ENCODE results near the gene PDE6B.
"Not testable (repeated sequence)": the region's sequence is repeated elsewhere in the genome, so short reads cannot be mapped to it uniquely, and the experiment has no call there.

Gene PDE6B

GRCh38 chr4:685679-686412, 60.5 kb downstream of the PDE6B start:
- Histone ChIP-seq H3K9ac (ENCODE audit: low read length) (no peak overlapping the region), H3K4me1 (ENCODE audit: control insufficient read depth, insufficient read depth, low read length) (peaks cover 68% of the 10 kb centered on the region), H3K4me3 (ENCODE audit: low read length) (no peak overlapping the region), H3K27me3 (ENCODE audit: control insufficient read depth, insufficient read depth, low read length) (no peaks in the 10 kb centered on the region), H3K36me3 (ENCODE audit: control insufficient read depth, insufficient read depth, low read length) (no peaks in the 10 kb centered on the region), H3K9me3 (ENCODE audit: control insufficient read depth, low read length) (no peaks in the 10 kb centered on the region)

DNA sequence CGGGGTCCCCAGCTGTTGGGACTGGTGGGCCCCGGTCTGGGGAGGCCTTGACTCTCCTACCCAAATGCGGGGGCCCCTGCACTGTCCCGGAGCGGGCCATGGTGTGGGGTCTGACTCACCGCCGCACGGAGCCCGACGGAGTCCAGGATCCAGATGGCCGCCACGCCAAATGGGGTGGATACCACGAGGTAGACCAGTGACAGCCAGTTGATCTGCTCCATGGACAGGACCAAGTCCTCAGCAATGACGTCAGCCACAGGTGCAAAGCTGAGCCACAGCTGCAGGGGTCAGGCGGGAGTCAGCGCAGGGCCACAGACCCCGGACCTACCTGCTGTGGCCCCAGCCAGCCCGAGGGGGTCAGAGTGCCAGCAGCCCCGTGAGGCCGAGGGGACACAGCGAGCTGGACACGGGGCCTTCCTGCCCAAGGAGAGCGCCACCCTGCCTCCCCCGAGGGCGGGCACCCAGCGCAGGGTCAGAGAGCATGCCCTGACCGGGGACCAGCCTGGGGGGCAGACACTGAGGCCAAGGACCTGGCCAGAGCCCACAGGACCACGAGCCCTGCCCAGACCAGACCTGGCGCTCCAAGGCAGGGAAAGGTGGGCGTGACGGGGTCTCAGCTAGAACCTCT, 61.2 kb downstream of the PDE6B start:
- Histone ChIP-seq H3K36me3 (ENCODE audit: control insufficient read depth, insufficient read depth, low read length) (no peaks in the 10 kb centered on the region), H3K4me1 (ENCODE audit: control insufficient read depth, insufficient read depth, low read length) (peaks cover 63% of the 10 kb centered on the region), H3K27me3 (ENCODE audit: control insufficient read depth, insufficient read depth, low read length) (no peaks in the 10 kb centered on the region), H3K9me3 (ENCODE audit: control insufficient read depth, low read length) (no peaks in the 10 kb centered on the region), H3K4me3 (ENCODE audit: low read length) (no peak overlapping the region), H3K9ac (ENCODE audit: low read length) (peak overlapping the region; percentile 17)

DNA sequence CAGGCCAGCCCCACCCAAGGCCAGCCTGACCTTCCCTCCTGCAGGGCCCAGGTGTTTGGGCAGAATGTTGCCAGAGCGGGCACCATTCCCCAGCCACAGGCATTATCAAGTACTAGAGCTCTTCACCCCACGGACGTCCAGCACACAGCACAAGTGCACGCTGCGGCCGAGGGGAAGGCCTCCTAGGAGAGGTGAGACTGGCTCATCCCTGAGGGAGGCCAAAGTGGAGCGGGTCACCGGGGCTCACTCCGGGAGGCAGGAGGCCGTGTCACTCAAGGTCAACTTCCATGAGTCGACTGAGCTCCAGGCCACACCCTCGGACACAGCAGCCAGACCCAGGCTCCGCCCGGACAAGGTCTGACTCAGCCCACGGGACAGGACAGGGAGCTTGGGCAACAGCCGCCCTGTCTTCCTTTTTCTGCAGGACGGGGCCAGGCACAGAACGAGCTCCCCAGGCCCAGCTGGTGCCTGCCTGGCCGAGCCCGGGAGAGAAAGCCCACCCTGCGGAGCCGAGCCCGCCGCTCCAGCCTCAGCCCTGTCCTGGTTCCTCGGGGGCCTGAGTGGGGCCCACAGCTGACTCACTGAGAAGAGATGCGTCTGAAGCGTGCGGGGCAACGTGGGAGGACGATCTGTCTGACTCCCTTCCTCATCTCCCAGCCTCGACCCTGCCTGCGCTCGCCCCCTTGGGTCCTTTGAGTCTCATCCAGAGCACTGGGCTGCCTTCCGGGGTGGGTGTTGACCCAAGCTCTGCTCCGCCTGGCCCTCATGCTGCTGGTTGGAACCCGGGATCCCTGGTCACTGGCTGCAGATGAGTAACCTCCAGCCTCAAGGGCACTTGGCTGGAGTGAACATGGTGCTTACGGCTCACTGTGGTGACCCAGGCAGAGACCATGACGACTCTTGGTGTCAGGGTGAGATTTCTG, 61.9 kb downstream of the PDE6B start:
- H3K27me3 ChIP-seq (ENCODE audit: control insufficient read depth, insufficient read depth, low read length), result no peaks in the 10 kb centered on the region
- no peaks in the 10 kb centered on the region for H3K36me3 ChIP-seq (ENCODE audit: control insufficient read depth, insufficient read depth, low read length)
- no peak overlapping the region for H3K4me3 ChIP-seq (ENCODE audit: low read length)
- H3K4me1 ChIP-seq (ENCODE audit: control insufficient read depth, insufficient read depth, low read length), result peaks cover 58% of the 10 kb centered on the region
- peak overlapping the region; percentile 17 for H3K9ac ChIP-seq (ENCODE audit: low read length)
- H3K9me3 ChIP-seq (ENCODE audit: control insufficient read depth, low read length), result no peaks in the 10 kb centered on the region

DNA sequence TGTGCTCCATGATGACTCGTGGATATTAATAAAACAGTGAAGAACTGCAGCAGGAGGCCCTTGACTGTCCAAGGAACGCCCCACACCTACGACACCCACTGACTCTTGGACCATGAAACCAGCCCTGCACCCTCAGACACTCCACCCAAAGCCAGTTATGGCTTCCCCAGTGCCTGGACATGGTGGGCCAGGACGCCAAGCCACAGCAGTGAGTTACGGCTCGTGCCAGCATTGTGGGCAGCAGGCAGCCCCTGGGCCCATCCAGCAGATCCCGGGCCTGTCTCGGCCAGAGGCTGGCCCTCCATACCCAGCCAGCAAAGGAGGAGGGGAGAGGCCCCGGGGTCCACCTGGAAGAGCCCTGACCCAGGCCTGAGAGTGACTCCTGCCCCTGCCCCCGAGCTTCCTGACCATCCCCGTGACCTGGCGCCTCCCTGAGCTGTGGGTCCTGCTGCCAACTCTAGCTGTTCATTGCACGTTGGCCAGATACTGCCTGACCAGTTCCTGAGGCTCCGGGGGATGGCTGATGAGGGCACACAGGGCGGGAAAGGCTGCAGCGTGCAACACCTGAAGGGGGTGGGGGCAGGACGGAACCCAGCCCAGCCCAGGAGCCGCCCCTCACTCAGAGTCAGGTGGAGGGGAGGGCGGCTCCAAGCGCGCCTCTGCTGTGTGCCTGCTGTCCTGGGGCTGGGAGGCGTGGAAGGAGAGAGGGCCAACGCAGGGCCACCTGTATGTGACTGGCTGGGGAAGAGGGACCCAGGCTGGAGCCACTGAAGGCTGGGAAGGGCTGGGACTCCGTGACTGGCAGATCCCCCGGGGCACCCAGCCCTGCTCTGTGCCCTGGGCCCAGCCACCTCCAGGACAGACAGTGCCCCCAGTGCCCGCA, 62.8 kb downstream of the PDE6B start:
- Histone ChIP-seq H3K9ac (ENCODE audit: low read length) (peak overlapping the region; percentile 70), H3K4me1 (ENCODE audit: control insufficient read depth, insufficient read depth, low read length) (peaks cover 54% of the 10 kb centered on the region)

DNA sequence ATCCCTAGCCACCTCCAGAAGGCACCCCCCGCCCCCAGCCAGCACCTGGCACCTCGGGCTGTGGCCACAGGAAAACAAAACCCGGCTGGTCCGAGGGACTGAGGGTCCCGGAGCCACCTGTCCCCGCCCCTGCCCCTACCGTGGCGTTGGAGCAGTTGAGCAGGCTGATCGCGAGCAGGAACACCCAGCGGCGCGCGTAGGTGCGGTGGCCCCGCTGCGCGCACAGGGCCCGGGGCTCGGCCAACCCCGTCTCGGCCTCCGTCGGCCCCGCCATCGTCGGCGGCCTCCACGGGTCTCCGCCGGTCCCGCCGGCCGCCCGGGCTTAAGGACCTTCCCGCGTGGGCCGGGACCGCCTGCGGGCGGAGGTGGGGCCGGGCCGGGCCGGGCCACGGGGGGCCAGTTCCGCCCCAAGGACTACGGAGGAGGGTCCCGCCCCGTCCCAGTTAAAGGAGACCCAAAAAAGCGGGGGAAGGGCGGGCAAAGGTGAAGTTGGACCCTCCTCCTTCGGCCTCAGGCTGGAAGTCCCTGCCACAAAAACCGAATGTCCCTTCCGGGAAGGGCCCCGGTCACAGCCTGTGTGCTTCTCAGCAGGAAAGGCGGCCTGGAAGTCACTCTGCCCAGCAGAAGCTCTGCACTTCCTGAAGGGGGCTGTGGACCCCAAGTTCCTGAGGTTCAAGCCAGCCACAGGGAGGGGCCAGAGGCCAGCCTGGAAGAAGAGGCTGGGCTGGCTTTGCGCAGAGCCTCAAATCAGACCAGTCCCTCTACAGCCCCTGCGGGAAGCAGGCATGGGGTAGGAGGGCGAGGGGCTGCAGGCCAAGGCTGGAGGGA, 63.7 kb downstream of the PDE6B start, which contains the start of gene SLC49A3:
Gene SLC49A3, minus strand, starts transcription at position 298 of the 828 bp plus-strand sequence. Its CDS starts 24 bp downstream, at position 274.
- H3K4me3 ChIP-seq (ENCODE audit: low read length), result peak within 1 kb of the TSS; percentile 64
- peaks cover 3% of the 10 kb centered on the region for H3K27me3 ChIP-seq (ENCODE audit: control insufficient read depth, insufficient read depth, low read length)
- H3K9me3 ChIP-seq (ENCODE audit: control insufficient read depth, low read length), result no peaks in the 10 kb centered on the region
- peak within 1 kb of the TSS; percentile 70 for H3K9ac ChIP-seq (ENCODE audit: low read length)
- H3K4me1 ChIP-seq (ENCODE audit: control insufficient read depth, insufficient read depth, low read length), result peaks cover 46% of the 10 kb centered on the region
- H3K36me3 ChIP-seq (ENCODE audit: control insufficient read depth, insufficient read depth, low read length), result no peaks in the 10 kb centered on the region

More for the DNA sequence above, 62.8 kb downstream of the PDE6B start:
- no peaks in the 10 kb centered on the region for H3K9me3 ChIP-seq (ENCODE audit: control insufficient read depth, low read length)
- no peaks in the 10 kb centered on the region for H3K27me3 ChIP-seq (ENCODE audit: control insufficient read depth, insufficient read depth, low read length)
- H3K36me3 ChIP-seq (ENCODE audit: control insufficient read depth, insufficient read depth, low read length), result no peaks in the 10 kb centered on the region
- peak overlapping the region; percentile 19 for H3K4me3 ChIP-seq (ENCODE audit: low read length)

- Histone ChIP-seq H3K9me3 (ENCODE audit: control insufficient read depth, low read length) (no peaks in the 10 kb centered on the region), H3K4me1 (ENCODE audit: control insufficient read depth, insufficient read depth, low read length) (peaks cover 41% of the 10 kb centered on the region), H3K9ac (ENCODE audit: low read length) (peak overlapping the region; percentile 70), H3K4me3 (ENCODE audit: low read length) (peak overlapping the region; percentile 64), H3K36me3 (ENCODE audit: control insufficient read depth, insufficient read depth, low read length) (no peaks in the 10 kb centered on the region), H3K27me3 (ENCODE audit: control insufficient read depth, insufficient read depth, low read length) (peaks cover 3% of the 10 kb centered on the region)
These were observed 64.3 kb downstream of the PDE6B start for GRCh38 chr4:689723-690122.

GRCh38 chr4:692771-693554, 67.6 kb downstream of the PDE6B start:
- H3K27me3 ChIP-seq (ENCODE audit: control insufficient read depth, insufficient read depth, low read length), result peaks cover 3% of the 10 kb centered on the region
- no peaks in the 10 kb centered on the region for H3K9me3 ChIP-seq (ENCODE audit: control insufficient read depth, low read length)
- no peak overlapping the region for H3K9ac ChIP-seq (ENCODE audit: low read length)
- no peak overlapping the region for H3K4me3 ChIP-seq (ENCODE audit: low read length)
- peaks cover 24% of the 10 kb centered on the region for H3K4me1 ChIP-seq (ENCODE audit: control insufficient read depth, insufficient read depth, low read length)
- no peaks in the 10 kb centered on the region for H3K36me3 ChIP-seq (ENCODE audit: control insufficient read depth, insufficient read depth, low read length)

GRCh38 chr4:694341-694940, 69.1 kb downstream of the PDE6B start:
- H3K9ac ChIP-seq (ENCODE audit: low read length); H3K27me3 ChIP-seq (ENCODE audit: control insufficient read depth, insufficient read depth, low read length); H3K4me3 ChIP-seq (ENCODE audit: low read length); H3K36me3 ChIP-seq (ENCODE audit: control insufficient read depth, insufficient read depth, low read length); H3K9me3 ChIP-seq (ENCODE audit: control insufficient read depth, low read length): not testable (repeated sequence)
- H3K4me1 ChIP-seq (ENCODE audit: control insufficient read depth, insufficient read depth, low read length), result peaks cover 16% of the 10 kb centered on the region

- Histone ChIP-seq H3K4me1 (ENCODE audit: control insufficient read depth, insufficient read depth, low read length) (peaks cover 54% of the 10 kb centered on the region), H3K27me3 (ENCODE audit: control insufficient read depth, insufficient read depth, low read length) (no peaks in the 10 kb centered on the region), H3K4me3 (ENCODE audit: low read length) (no peak overlapping the region), H3K9me3 (ENCODE audit: control insufficient read depth, low read length) (no peaks in the 10 kb centered on the region), H3K36me3 (ENCODE audit: control insufficient read depth, insufficient read depth, low read length) (no peaks in the 10 kb centered on the region), H3K9ac (ENCODE audit: low read length) (no peak overlapping the region)
These were observed 74.6 kb downstream of the PDE6B start for GRCh38 chr4:699816-700580.
